ENCODE data around the gene MYO15B. TPM values are rescaled to one million over a fixed set of nuclear protein-coding genes. Genes with fewer than 3 reads are reported as not detected.

Gene MYO15B
- total and polyA plus RNA-seq, 4 experiments from 2014 or later = 0.89 to 83.7 (median 75.1) TPM; not detected in 1

GRCh38 chr17:75670868-75671267 lies 83.3 kb downstream of the MYO15B start:
- no peaks in the 10 kb centered on the region for H3K27me3 ChIP-seq (ENCODE audit: insufficient read depth, low read length)
- Mint-ChIP-seq H3K36me3 (peaks cover 26 to 49% of the 10 kb centered on the region in 2 donors), H3K27ac (peak overlapping the region in 1 of 7 donors; percentile 46), H3K4me1 (peaks cover 14 to 26% (median 18%) of the 10 kb centered on the region in 4 donors), H3K4me3 (no peak overlapping the region), H3K27me3 (no peaks in the 10 kb centered on the region), H3K9me3 (no peaks in the 10 kb centered on the region)
- no peak overlapping the region for H3K27ac ChIP-seq (ENCODE audit: low read depth, low read length)
- POLR2A ChIA-PET (ENCODE audit: partially characterized antibody) = interaction anchor here (0.7 to 1.5 kb wide), 4 partner anchors 30 to 109 kb away, joined by 3 to 5 read pairs (median 4); no protein-coding TSS in a partner anchor
- H3K4me3 ChIP-seq (ENCODE audit: low read length in 2 of 2) = no peak overlapping the region
- no peaks in the 10 kb centered on the region for H3K9me3 ChIP-seq (ENCODE audit: control insufficient read depth in 1 of 2, low read length in 2 of 2)
- H3K4me1 ChIP-seq (ENCODE audit: insufficient read depth, low read length) = peaks cover 30% of the 10 kb centered on the region
- DNase-seq = no peak
- H3K36me3 ChIP-seq (ENCODE audit: insufficient read depth, low read length) = peaks cover 39% of the 10 kb centered on the region
- intact Hi-C loops (cut with micrococcal nuclease) = no loop called here
- CTCF ChIA-PET (ENCODE audit: partially characterized antibody) = interaction anchor here (0.9 to 7.8 kb wide), 3 partner anchors 9 to 77 kb away, joined by 3 to 162 read pairs (median 3); partner anchors contain the start of gene SMIM5

DNA sequence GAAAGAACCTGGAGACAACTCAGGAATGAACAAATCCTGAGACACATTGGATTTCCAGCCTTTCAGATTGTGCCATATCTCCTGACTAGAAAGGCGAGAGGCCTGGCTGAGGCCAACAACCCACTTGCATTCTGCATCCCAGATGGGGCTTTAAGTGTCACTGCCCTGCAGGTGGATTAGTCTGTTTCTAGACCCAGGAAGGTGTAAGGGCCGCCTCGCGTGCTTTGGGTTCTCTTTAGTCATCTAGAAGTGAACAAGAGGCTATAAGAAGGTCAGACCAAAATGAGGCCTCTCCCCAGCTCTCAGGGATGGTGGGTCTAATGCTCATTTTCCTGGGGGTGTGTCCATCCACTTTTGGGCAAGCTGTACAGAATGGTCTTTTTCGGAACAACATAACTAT lies 84.4 kb downstream of the MYO15B start:
- H3K36me3 ChIP-seq (ENCODE audit: insufficient read depth, low read length) = peaks cover 43% of the 10 kb centered on the region
- CTCF ChIA-PET (ENCODE audit: partially characterized antibody) = interaction anchor here (0.6 to 7.8 kb wide), 5 partner anchors 10 to 668 kb away, joined by 3 to 162 read pairs (median 3); partner anchors contain the start of gene SMIM5
- no peak overlapping the region for H3K27ac ChIP-seq (ENCODE audit: low read depth, low read length)
- intact Hi-C loops (cut with micrococcal nuclease) = no loop called here
- H3K9me3 ChIP-seq (ENCODE audit: control insufficient read depth in 1 of 2, low read length in 2 of 2) = no peaks in the 10 kb centered on the region
- POLR2A ChIA-PET (ENCODE audit: partially characterized antibody) = interaction anchor here (1.5 to 1.7 kb wide), 2 partner anchors 77 to 82 kb away, joined by 4 to 5 read pairs; no protein-coding TSS in a partner anchor
- no peaks in the 10 kb centered on the region for H3K27me3 ChIP-seq (ENCODE audit: insufficient read depth, low read length)
- H3K4me3 Mint-ChIP-seq = no peak overlapping the region
- H3K36me3 Mint-ChIP-seq = peaks cover 29 to 58% of the 10 kb centered on the region in 2 donors
- no peaks in the 10 kb centered on the region for H3K27me3 Mint-ChIP-seq
- peaks cover 15 to 26% (median 19%) of the 10 kb centered on the region in 4 donors for H3K4me1 Mint-ChIP-seq
- H3K27ac Mint-ChIP-seq = peak overlapping the region in 1 of 7 donors; percentile 24
- DNase-seq = no peak
- no peaks in the 10 kb centered on the region for H3K9me3 Mint-ChIP-seq
- peaks cover 21% of the 10 kb centered on the region for H3K4me1 ChIP-seq (ENCODE audit: insufficient read depth, low read length)
- no peak overlapping the region for H3K4me3 ChIP-seq (ENCODE audit: low read length in 2 of 2)

DNA sequence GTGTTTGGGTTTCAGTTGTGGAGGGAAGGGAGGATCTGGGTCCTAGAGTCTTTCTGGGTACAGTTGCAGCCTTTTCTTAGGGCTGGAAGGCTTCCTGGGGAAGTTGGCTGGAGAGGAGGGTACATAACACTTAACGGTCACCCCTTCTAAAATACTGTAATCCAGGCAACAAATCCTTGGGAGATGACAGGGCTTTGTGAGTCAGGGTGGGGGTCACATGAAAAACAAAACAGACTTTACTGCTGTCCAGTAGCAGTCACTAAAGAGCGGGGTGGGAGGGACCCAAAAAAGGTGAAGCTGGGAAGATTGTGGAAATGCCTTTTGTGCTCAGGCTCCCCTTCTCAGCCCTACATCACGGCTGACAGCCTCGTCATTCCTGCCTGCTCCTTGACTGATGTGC lies 85.9 kb downstream of the MYO15B start:
- no peaks in the 10 kb centered on the region for H3K9me3 ChIP-seq (ENCODE audit: control insufficient read depth in 1 of 2, low read length in 2 of 2)
- Mint-ChIP-seq H3K4me1 (peaks cover 13 to 26% (median 18%) of the 10 kb centered on the region in 4 donors), H3K4me3 (peak overlapping the region in 1 of 8 donors; percentile 9), H3K9me3 (no peaks in the 10 kb centered on the region), H3K36me3 (peaks cover 27 to 57% of the 10 kb centered on the region in 2 donors), H3K27ac (peak overlapping the region in 2 of 7 donors; percentile 20 to 32), H3K27me3 (no peaks in the 10 kb centered on the region)
- H3K27me3 ChIP-seq (ENCODE audit: insufficient read depth, low read length) = no peaks in the 10 kb centered on the region
- H3K4me3 ChIP-seq (ENCODE audit: low read length in 2 of 2) = no peak overlapping the region
- H3K27ac ChIP-seq (ENCODE audit: low read depth, low read length) = no peak overlapping the region
- ChIA-PET POLR2A (ENCODE audit: partially characterized antibody) (interaction anchor here (1.0 to 1.7 kb wide), 2 partner anchors 74 to 76 kb away, joined by 3 to 4 read pairs; no protein-coding TSS in a partner anchor), CTCF (ENCODE audit: partially characterized antibody) (interaction anchor here (1.2 to 7.8 kb wide), 6 partner anchors 11 to 217 kb away, joined by 3 to 162 read pairs (median 14); partner anchors contain the start of gene TMEM94)
- peaks cover 47% of the 10 kb centered on the region for H3K36me3 ChIP-seq (ENCODE audit: insufficient read depth, low read length)
- peaks cover 11% of the 10 kb centered on the region for H3K4me1 ChIP-seq (ENCODE audit: insufficient read depth, low read length)
- intact Hi-C loops (cut with micrococcal nuclease) = no loop called here
- no peak for DNase-seq

Other genes with a start within 250 kb of the MYO15B start
- 100 to 1,000 TPM; 131 to 133 TPM for gene GRB2, start 182.1 kb upstream of the MYO15B start, total RNA-seq
- gene GRB2, start 182.1 kb upstream of the MYO15B start, polyA plus RNA-seq = 100 to 1,000 TPM; 129 to 155 TPM
- 100 to 1,000 TPM; 109 TPM for gene TMEM94, start 131.2 kb upstream of the MYO15B start, total RNA-seq
- 10 to 100 TPM in 1 of 2 donors, 1 to 10 TPM in 1; 3.9 to 18.0 TPM for gene TMEM94, start 131.2 kb upstream of the MYO15B start, polyA plus RNA-seq
- gene CASKIN2, start 72.3 kb upstream of the MYO15B start, total RNA-seq = under 1 TPM; 0.32 to 0.53 TPM
- gene CASKIN2, start 72.3 kb upstream of the MYO15B start, polyA plus RNA-seq = not detected
- 10 to 100 TPM; 45.7 to 49.3 TPM for gene TSEN54, start 71.3 kb upstream of the MYO15B start, total RNA-seq
- gene TSEN54, start 71.3 kb upstream of the MYO15B start, polyA plus RNA-seq = 100 to 1,000 TPM in 1 of 2 donors, 10 to 100 TPM in 1; 80.3 to 110 TPM
- 10 to 100 TPM; 40.1 to 43.6 TPM for gene LLGL2, start 62.1 kb upstream of the MYO15B start, total RNA-seq
- 10 to 100 TPM; 19.3 to 24.4 TPM for gene LLGL2, start 62.1 kb upstream of the MYO15B start, polyA plus RNA-seq
- gene SMIM5, start 45.6 kb downstream of the MYO15B start, total RNA-seq = not detected
- gene SMIM5, start 45.6 kb downstream of the MYO15B start, polyA plus RNA-seq = not detected
- 10 to 100 TPM; 58.3 to 59.1 TPM for gene RECQL5, start 79.4 kb downstream of the MYO15B start, total RNA-seq
- 10 to 100 TPM in 1 of 2 donors, 1 to 10 TPM in 1; 6.4 to 16.7 TPM for gene RECQL5, start 79.4 kb downstream of the MYO15B start, polyA plus RNA-seq
- 100 to 1,000 TPM; 115 to 119 TPM for gene SAP30BP, start 79.5 kb downstream of the MYO15B start, total RNA-seq
- 10 to 100 TPM; 69.9 to 80.4 TPM for gene SAP30BP, start 79.5 kb downstream of the MYO15B start, polyA plus RNA-seq
- gene ITGB4, start 133.7 kb downstream of the MYO15B start, total RNA-seq = 1 to 10 TPM in 1 of 2 experiments, under 1 TPM in 1; 0.67 to 1.2 TPM
- gene ITGB4, start 133.7 kb downstream of the MYO15B start, polyA plus RNA-seq = under 1 TPM; 0.25 to 0.91 TPM
- gene GALK1, start 177.4 kb downstream of the MYO15B start, total RNA-seq = 10 to 100 TPM; 25.7 to 25.9 TPM
- 10 to 100 TPM; 17.5 to 18.1 TPM for gene GALK1, start 177.4 kb downstream of the MYO15B start, polyA plus RNA-seq
- gene UNK, start 197.0 kb downstream of the MYO15B start, total RNA-seq = 10 to 100 TPM; 45.8 to 48.1 TPM
- gene UNK, start 197.0 kb downstream of the MYO15B start, polyA plus RNA-seq = 10 to 100 TPM; 22.2 to 22.9 TPM